Left lung (tissue), 10 donors: ENCODE data around the gene CNPY4. TPM values are rescaled to one million over a fixed set of nuclear protein-coding genes. Genes with fewer than 3 reads are reported as not detected.
A peak's percentile ranks its signal among the peaks of the same experiment; 100 is the strongest.

Source experiments
- ATAC-seq: fragments of 200-7000 bp; cut with Tn5 transposase; one replicate; pipeline ENCODE4 v1.9.1; 2020; ENCODE audit warnings: moderate library complexity
- DNase-seq, 4 donors: peaks; one replicate each; pipeline ENCODE4 v3.0.0-alpha.2; 2013 to 2020
- H3K27ac ChIP-seq, 2 donors: fragments of 200-600 bp; sonication (generic) in 1 of 2; one replicate each; pipeline versions ENCODE4 v1.5.0 to v1.8.0; 2020 to 2021
- H3K27me3 ChIP-seq, 2 donors: fragments of 200-600 bp; sonication (generic) in 1 of 2; one replicate each; pipeline versions ENCODE4 v1.5.0 to v1.8.0; 2020 to 2021
- H3K36me3 ChIP-seq, 2 donors: fragments of 200-600 bp; sonication (generic) in 1 of 2; one replicate each; pipeline versions ENCODE4 v1.5.0 to v1.8.0; 2020 to 2021
- H3K4me1 ChIP-seq, 2 donors: fragments of 200-600 bp; one replicate each; pipeline ENCODE4 v1.8.0; 2021
- H3K4me3 ChIP-seq, 2 donors: fragments of 200-600 bp; sonication (generic) in 1 of 2; one replicate each; pipeline versions ENCODE4 v1.5.0 to v1.8.0; 2020 to 2021; ENCODE audit warnings: mild to moderate bottlenecking in 1 of 2
- H3K9me3 ChIP-seq, 2 donors: fragments of 200-600 bp; sonication (generic) in 1 of 2; one replicate each; pipeline versions ENCODE4 v1.5.0 to v1.8.0; 2020 to 2021
- intact Hi-C, 2 donors: fragments of 100-400 bp; cut with DNase I; formaldehyde crosslinking; loops; one replicate each; pipeline versions ENCODE4 v1.11.2 to v1.14.2; 2022
- polyA plus RNA-seq, 6 donors: library from polyadenylated mRNA; unstranded; fragments of 120-200 nt; gene quantifications; one replicate each; pipeline ENCODE4 v1.2.1, GENCODE V29; 2013; ENCODE audit not compliant: insufficient read length in 6 of 6
- total RNA-seq, 2 donors: library from RNA; stranded (reverse); fragmentation: NEBNext Ultra II Directional; extraction: Animal tissue kit (Norgen Biotek cat#: 25700); gene quantifications; one replicate each; pipeline ENCODE4 v1.2.1, GENCODE V29; 2021
- TF ChIP-seq, protein P1 (sequence below), 2 donors: fragments of 200-600 bp; sonication (generic) in 1 of 2; IDR thresholded peaks; one replicate each; pipeline versions ENCODE4 v1.5.0 to v1.8.0; 2021; ENCODE audit warnings: antibody characterized with exemption in 2 of 2
- donor health status: DM: no; HTN: yes; CAD: no.
- donor health status: DM: no; HTN: no; CAD: no.

The CNPY4 gene
- total and polyA plus RNA-seq, 8 donors: 15.1 to 54.1 (median 39.8) TPM

DNA sequence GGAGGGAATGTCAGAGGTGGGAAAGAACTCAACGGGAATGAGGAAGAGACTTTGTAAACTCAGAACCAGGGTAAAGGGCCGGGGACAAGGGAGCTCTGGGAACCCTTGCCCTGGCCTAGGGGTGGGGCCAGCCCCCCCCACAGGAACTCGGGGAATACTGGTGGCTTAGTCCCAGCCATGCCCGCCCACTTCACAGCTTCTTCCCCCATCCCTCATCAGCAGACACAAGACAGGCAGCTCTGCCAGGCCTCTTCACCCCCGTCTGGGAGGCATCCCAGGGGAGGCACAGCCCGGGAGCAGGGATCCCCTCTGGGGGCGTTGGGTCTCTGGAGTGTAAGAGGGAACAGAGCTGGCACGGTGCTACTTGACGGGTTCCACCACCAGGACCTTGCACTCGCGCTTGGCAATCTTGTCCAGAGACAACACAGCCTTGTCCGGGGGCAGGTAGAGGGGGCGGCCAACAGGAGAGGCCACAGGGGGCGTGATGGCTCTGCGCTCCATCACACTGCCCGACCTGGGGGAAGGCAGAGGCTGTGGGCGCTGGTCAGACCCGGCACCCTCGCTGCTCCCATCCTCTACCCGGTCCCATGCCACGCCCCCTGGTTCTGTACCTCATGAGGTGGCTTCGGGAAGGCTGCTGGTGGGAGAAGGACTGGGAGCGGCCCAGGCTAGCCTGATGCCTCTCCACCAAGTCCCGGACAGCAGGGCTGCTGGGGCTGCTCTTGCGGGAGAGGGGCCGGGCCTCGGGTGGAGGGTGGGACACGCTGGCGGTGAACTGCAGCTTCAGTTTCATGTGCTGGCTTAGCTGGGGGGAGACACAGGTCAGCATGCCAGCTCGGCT, 35.4 kb downstream of the CNPY4 start:
- DNase-seq: no peak
- intact Hi-C loops: no loop called here
- Histone ChIP-seq H3K9me3 (no peaks in the 10 kb centered on the region), H3K4me1 (peaks cover 15 to 86% of the 10 kb centered on the region in 2 donors), H3K27me3 (no peaks in the 10 kb centered on the region), H3K36me3 (peaks cover 0 to 46% of the 10 kb centered on the region in 2 donors), H3K4me3 (no peak overlapping the region), H3K27ac (no peak overlapping the region)
- TF ChIP-seq, protein P1, sequence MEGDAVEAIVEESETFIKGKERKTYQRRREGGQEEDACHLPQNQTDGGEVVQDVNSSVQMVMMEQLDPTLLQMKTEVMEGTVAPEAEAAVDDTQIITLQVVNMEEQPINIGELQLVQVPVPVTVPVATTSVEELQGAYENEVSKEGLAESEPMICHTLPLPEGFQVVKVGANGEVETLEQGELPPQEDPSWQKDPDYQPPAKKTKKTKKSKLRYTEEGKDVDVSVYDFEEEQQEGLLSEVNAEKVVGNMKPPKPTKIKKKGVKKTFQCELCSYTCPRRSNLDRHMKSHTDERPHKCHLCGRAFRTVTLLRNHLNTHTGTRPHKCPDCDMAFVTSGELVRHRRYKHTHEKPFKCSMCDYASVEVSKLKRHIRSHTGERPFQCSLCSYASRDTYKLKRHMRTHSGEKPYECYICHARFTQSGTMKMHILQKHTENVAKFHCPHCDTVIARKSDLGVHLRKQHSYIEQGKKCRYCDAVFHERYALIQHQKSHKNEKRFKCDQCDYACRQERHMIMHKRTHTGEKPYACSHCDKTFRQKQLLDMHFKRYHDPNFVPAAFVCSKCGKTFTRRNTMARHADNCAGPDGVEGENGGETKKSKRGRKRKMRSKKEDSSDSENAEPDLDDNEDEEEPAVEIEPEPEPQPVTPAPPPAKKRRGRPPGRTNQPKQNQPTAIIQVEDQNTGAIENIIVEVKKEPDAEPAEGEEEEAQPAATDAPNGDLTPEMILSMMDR (IDR thresholded peaks at IDR 0.05): no peak
- no peak for ATAC-seq

DNA sequence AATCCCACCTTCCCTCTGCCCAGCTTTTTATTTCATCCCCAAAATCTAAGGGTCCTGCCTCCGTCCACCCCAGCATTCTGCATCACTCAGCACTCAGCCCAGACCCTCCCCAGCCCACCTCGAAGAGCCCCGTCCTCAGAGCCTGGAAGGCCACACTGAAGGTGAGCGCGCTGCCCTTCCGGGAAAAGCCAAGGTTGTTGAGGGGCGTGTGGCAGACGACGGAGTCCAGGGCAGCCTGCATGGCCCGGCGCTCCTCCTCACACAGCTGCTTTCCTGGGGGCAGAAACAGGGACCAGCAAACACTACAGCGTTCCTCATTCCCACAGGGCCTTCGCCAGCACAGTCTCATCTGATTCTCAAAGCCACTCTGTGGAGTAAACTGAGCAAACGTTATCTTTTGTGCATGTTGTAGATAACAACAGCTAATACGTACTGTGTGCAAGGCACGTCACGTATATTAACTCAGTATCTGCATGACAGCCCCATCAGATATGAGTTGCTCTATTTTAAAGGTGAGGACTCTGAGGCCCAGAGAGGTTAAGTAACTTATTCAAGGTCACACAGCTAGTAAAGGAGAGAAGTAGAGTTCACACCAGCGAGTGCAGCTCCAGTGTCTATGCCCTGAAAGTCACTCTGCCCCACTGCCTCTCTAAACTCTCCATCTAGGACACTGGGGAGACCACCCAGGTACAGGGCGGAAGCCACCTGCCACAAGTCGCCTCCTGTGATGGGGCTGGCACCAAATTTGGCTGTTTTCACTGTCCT, 36.3 kb downstream of the CNPY4 start:
- no peak overlapping the region for H3K27ac ChIP-seq
- H3K36me3 ChIP-seq: peaks cover 0 to 46% of the 10 kb centered on the region in 2 donors
- peaks cover 13 to 79% of the 10 kb centered on the region in 2 donors for H3K4me1 ChIP-seq
- no peaks in the 10 kb centered on the region for H3K27me3 ChIP-seq
- intact Hi-C loops: no loop called here
- H3K9me3 ChIP-seq: no peaks in the 10 kb centered on the region
- DNase-seq (no peak), ATAC-seq (no peak)
- TF ChIP-seq, protein P1 (IDR thresholded peaks at IDR 0.05): no peak
- no peak overlapping the region for H3K4me3 ChIP-seq

DNA sequence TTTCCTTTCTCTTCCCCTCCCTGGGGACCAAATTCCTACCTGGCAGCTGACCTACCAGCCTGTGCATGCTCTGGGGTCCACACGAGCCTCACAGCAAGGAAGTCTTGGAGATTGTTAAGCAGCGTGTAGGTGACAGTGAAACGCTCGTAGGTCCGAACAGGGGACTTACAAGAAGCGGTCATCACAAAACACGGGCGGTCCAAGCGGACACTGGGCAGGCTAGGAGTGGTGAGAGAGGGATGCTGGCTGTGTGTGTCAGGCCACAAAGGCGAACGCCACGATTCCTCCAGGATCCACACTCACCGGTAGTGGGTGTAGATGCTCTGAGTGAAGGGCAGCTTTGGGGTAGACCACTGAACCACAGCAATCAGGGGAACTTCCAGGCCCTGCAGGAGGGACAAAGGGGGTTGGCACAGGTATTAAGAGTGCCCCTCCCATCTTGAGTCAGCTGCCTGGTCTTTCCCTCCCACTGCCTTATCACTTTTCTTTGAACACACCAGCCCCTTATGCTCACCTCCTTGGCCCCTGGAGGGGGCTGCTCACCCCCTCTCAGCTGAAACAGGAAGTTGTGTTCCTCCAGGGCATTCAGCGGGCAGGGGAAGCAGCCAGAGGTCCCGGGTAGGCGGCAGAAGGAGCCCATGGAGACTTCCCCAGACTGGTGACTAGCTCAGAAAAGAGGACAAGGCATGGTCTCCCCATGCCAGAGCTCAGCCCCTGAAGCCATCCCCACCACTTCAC, 37.1 kb downstream of the CNPY4 start:
- intact Hi-C loops: no loop called here
- peaks cover 0 to 46% of the 10 kb centered on the region in 2 donors for H3K36me3 ChIP-seq
- TF ChIP-seq, protein P1 (IDR thresholded peaks at IDR 0.05): no peak
- DNase-seq: no peak
- no peaks in the 10 kb centered on the region for H3K27me3 ChIP-seq
- no peak for ATAC-seq
- peaks cover 13 to 71% of the 10 kb centered on the region in 2 donors for H3K4me1 ChIP-seq
- H3K4me3 ChIP-seq: peak overlapping the region in 1 of 2 donors; percentile 75
- H3K27ac ChIP-seq: peak overlapping the region in 1 of 2 donors; percentile 82
- H3K9me3 ChIP-seq: no peaks in the 10 kb centered on the region

DNA sequence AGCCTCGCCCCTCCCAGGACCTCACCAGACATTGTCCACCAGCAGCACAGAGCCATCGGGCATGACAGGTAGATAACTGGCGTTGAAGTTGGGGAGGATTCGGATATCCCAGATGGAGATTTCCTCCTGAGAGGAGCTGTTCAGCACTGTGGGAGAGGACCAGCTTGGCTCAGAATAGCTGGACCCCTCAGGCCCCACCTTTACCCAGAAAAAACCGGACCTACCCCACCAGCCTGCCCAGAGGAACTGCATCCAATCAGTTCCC, 37.6 kb downstream of the CNPY4 start:
- TF ChIP-seq, protein P1 (IDR thresholded peaks at IDR 0.05): no peak
- DNase-seq (no peak), ATAC-seq (no peak)
- Histone ChIP-seq H3K9me3 (no peaks in the 10 kb centered on the region), H3K27ac (peak overlapping the region; percentile 2 to 82), H3K36me3 (peaks cover 0 to 43% of the 10 kb centered on the region in 2 donors), H3K27me3 (no peaks in the 10 kb centered on the region), H3K4me1 (peaks cover 13 to 66% of the 10 kb centered on the region in 2 donors), H3K4me3 (peak overlapping the region in 1 of 2 donors; percentile 75)
- intact Hi-C loops: no loop called here
